ENCODE data around the gene MYO1E.
"Not testable (repeated sequence)": the region's sequence is repeated elsewhere in the genome, so short reads cannot be mapped to it uniquely, and the experiment has no call there.

Gene MYO1E

DNA sequence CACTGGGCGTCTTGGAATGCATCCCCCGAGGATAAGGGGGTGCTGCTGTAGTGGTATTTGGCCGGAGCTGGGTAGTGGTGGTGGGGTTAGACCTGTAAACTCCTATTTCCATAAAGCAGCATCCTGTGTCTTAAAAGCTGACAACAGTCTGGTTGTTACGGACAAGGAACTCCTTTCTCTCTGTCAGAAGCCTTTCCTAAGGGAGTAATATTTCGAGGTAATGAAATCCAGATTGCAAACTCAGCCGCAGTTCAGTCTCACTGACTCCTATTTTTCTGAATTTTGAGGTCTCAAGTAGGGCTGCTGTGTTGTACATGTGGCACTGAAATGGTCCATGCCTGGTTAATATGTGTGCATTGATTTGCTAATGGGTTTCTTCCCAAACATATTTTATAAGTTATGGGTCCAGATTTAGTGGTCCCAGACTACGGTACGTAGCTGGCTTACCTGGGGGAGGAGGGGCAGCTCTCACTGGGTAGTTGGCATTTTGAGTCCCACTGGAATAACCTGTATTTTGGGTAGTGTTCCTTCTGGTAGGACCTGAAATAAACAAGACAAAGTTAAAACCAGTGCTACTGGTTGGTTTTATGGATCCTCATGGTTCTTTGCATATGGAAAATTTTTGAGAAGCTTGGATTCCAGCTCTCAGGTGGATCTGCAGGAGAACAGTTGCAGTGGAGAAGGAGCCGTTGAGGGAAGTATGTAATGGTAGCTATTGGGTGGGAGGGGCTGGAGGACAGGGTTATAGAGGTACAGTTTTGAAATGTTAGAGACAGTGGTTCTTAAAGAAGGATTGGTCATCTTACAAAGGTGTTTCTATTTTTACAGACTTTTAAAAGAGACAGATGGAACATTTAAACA, 214.6 kb downstream of the MYO1E start:
- DNase-seq: no peak

DNA sequence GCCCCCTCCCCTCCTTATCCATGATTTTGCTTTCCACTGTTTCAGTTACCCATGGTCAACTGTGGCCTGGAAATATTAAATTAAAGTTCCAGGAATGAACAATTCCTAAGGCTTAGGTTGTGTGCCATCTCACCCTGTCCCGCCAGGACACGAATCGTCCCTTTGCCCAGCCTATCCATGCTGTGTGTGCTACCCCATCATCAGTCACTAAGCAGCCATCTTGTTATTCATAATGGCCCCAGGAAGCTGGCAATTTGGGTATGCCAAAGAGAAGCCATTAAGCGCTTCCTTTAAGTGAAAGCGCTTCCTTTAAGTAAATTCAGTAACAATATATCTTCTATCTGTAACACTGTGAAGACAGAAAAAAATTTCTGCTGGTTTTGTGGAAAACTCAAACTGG, 215.3 kb downstream of the MYO1E start:
- DNase-seq: no peak

DNA sequence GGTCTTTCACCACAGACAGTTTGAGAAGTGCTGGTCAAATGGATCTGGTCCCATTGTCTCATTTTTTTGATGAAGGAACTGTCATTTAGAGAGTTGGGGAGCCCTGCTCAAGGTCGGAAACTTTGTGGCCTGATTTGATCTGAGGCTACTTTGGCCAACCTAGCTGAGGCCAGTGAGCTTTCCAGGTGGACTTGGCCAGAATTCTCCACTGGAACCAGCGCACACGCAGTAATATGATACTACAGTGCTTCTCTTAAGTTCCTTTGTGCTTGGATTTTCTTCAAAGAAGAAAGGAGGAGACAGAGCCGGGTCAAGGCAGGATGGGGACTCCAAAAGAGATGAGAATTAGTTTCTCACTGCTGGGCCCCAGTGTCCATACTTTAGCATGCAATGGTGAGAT, 217.2 kb downstream of the MYO1E start:
- no peak for DNase-seq

DNA sequence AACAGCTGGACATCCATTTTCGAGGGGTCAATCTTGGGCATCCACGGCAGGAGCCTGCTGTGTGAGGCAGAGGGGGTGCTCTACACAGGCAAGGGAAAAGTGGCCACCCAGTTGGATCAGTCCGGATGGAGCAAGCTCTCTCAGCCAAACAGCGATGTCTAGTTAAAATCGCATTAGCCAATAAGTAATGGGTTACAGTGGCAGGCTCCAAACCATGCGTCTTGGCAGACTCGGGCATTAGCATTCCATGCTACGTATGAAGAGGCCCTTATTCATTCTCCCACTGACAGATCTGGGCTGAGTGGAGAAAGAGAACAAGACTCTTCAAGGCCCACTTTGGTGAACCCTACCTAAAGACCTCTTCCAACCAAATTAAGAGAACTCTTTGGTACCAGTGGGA, 218.4 kb downstream of the MYO1E start:
- DNase-seq: no peak

DNA sequence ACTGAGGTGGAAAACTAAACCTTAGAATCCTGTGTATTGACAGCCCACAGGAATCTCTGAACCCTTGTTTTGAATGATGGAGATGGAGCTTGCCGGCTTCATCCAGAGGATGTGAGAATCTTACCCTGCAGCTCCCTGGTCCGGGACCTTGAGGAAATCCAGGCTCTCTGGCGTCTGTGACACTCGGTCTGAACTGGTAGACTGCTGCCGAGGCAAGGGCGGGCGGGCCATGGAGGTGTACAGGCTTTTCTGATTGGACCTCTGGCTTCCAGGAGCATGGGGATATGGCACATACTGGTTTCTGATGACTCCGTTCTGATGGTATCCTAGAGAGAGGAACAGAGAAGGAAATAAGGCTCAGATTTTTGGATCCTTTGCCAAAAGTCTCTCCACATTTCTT, 219.2 kb downstream of the MYO1E start:
- DNase-seq: no peak

DNA sequence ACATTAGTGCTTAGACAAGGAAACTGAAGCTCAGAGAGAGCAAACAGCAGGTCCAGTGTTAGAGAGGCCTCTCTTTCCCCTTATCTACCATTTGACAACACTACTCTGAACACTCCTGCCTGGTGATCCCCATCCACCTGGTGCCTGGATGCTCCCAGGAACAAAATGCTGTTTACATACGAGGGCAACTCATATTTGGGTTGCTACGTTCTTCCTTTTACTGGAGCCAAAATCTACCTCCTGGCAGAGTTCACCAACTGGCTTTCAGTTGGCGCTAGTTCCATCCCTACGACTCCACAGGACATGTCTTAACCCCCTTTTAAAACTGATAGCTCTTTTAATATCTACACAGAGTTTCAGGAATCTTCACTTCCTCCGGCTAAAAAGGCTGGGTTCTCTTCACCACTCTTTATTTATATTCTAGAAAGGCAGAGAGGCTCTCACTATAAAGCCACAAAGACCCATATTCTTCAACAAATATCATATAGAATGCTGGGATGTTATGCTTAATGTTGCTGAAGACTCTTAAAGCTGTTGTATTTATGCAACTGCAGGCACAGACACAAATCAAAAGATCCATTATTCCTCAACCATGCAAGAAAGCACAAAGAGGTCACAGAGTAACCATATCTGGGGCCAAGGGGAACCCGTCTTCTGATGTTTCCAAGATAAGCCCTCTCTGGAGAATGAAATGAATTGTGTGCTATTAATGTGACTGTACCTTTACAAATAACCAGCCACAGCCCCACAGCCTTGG, 219.8 kb downstream of the MYO1E start:
- DNase-seq: no peak

DNA sequence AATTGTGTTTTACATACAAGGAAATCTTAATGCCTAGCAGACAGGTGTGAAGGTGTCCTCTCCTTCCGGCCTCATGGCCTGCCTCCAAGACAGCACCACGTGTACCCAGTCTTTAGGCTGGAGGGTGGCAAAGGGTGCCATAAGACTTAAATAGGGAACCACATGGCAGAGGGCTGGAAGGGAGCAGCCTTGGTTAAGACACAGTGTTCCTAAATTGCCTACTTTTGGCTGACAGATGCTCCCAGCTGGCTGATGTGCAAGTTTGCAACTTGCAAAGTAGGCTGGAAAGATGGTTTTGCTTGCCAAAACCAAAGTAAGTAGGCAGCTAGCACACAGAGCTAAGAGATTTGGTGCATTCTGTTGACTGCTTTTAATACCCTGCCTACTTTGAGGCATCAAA, 222.5 kb downstream of the MYO1E start:
- DNase-seq: no peak

DNA sequence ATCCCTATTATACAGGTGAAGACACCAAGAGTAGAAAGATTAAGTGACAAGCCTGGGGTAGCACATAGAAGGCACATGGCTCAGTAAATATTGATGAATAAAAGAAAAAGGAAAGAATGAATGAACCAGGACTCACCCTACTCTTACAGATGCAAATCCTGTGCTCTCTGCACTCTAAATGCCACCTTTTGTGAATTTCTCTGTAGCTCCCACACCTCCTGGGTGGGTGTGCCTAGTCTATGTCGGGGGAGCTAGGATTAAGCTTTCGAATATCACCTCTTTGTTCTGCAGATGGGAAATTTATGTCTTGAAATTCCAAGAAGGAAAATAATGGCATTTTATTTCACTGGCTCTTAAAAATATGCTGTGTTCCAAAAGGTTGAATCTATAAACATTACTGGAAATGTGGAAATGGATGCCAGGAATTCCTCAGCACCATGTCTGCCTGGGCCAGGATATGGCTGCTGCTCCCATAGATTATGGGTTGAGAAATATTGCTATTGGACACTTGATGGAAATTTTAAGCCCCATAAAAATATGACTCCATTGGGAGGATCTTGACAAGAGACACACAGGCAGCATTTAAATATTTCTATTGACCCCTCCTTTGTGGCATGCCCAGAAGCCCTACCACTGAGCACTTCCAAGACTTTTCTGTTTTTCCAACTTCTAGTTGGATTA, 224.4 kb downstream of the MYO1E start:
- no peak for DNase-seq

DNA sequence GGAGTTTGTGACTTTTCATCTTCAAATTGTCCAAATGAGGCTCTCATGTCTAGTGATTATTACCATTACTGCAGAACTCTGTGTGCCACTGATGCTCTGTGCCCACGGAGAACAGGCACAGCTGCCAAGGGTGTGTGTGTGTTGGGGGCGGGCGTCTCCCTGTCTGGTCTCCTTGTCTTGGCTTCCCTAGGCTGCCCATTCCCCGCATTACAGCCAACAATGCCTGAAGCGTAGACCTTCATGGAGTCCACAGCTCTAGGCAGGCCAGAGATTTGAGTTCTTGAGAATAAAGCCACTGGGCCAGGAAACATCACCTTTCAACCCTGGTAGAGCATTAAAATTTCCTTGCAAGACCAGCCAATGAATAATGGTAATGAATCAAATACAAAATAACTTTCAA, 225.0 kb downstream of the MYO1E start:
- no peak for DNase-seq

DNA sequence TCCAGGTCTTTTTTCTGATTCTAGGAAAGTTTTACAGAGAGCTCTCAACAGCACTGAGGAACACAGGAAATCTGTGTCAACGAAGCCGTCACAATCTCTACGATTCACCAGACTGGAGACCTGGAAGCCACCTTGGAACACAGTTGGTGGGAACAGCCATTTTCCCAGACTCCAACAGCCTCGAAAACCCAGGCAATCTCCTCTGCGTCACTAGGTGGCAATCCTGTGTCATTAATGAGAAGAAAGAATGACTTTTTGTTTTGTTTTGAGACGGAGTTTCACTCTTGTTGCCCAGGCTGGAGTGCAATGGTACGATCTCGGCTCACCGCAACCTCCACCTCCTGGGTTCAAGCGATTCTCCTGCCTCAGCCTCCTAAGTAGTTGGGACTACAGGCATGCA, 228.1 kb downstream of the MYO1E start:
- DNase-seq: not testable (repeated sequence)

DNA sequence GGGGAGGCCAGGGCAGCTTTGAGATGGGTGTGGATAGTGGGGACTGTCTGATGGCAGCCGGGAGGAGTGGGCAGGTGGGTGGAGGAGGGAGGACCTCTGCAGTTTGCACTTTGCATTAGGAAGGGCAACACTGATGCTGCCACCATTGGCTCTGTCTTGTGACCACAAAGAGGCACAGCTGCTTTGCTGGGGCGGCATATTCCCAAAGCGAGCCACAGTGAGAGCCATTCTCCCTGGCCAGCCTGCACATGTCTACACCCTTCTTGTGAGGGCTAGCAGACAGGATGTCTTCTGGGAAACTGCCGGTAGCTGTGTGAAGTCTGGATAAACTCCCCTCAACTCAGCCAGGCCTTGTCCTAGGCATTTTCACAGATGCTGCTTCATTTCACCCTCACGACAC, 229.4 kb downstream of the MYO1E start:
- DNase-seq: no peak

DNA sequence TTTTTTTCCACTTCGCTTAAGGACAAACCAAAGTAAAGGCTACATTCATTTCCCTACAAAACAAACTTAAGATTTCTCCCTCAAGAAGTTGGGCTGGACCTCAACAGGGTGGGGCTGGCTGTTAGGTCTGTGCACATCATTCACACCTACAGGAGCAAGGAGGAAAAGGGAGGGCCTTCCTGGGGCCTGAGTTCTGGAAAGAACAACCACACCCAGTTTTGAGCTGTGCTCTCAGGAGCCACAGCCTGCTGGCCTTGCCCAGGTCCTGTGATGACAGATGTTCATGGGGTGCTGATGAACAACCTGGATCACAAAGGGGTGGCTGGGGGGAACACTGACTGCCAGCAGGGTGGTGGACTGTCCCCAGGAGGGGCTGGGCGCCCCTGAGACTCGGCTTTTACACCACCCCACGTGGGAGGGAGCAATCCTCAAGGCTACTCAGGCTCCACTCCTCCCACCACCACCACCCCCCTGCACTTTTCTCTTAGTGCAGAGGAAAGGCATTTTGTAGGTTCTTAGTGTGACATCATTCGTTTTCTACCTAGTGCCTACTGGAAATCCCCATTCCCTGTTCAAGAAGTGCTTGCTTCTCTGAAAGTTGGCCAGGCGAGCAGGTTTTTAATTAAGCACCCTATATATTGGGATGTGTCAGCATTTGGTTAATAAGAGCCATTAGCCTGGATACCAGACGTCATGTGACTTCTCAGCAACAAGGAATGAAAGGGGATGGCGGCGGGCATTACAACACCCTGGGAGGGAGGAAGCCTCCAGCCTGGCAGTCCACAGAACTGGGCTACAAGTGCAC, 232.0 kb downstream of the MYO1E start:
- DNase-seq: no peak

DNA sequence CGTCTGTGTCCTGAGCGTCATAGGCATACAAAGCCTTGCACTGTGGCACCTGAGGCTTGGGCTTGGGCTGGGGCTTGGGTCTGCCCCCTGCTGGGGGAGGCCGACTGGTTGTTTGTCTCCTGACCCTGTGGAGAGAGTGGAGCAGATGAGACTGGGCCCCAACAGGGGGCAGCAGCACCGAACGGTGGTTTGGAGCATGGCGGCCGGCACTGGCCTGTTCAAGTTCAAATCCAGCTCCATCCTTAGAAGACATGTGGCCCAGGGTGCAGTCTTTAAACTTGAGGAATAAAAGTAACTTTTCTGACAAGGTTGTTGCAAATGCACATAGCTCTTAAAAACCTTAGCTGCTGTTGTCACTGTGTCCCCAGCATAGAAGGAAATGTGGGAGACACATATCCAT, 234.4 kb downstream of the MYO1E start:
- no peak for DNase-seq

DNA sequence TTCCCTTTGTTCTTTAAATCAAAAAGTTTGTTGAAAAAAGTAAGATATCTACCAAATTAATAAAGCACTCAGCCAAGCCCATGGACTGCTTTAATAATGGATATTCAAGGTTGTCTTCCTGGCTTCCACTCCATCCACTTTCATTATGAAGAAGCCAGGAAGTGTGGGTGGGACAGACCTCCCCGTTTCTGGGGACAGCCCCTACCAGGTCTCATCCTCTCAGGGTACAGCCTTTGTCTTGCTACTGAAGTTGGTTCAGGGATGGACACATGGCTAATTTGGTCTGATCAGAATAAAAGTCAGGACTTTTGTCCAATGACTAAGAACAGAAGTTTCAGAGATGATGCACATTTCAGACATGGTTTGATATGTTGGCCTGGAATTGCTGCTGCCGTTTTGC, 235.1 kb downstream of the MYO1E start:
- no peak for DNase-seq

DNA sequence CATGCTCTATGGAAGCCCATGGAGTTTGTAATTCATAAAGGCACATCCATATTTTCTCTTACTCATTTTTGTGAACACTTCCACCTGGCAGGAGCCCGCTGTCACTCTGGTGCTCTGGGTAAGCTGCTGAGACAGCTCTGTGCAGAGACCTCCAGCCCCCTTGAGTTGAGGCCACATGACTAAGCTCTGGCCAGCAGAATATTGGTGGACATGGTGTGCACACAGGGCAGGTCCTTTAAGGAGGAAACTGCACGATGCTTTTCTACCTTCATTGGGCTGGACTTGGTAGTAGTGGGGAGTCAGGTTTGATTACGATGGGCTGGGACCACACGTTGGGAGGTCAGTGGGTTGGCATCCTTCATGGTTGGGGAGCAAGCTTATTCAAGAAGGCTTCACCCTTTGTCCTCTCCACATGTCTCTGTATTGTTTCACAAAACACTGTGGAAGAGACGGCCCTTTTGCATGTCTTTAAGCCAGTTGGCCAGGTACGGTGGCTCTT, 238.7 kb downstream of the MYO1E start:
- DNase-seq: no peak

DNA sequence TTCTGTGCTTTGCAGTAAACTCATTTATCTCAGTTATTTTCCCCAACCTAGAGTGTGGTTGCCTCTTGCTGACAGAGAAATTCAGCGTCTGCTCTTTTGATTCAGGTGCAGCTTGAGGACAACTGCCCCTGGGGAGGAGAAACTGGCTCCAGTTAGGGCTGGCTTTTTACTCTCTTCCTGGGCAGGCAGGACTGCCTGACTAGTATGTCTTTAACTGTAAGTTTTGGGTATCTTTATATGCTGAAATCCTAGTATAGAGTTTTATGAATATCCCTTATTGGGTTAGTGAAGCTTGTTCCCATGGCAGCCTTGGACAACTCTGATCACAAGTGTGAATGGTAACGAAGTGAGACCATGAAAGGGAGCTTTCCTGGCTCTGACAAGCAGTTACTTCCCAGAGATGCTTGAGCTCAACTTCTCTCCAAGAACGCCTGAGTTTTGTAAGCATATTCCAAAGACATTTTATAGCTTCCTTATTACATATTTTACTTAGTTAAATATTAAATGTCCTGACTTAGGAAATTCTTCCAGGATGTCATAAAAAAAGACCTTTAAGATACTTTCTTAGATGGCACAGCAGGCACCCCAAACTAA, 240.6 kb downstream of the MYO1E start:
- no peak for DNase-seq

DNA sequence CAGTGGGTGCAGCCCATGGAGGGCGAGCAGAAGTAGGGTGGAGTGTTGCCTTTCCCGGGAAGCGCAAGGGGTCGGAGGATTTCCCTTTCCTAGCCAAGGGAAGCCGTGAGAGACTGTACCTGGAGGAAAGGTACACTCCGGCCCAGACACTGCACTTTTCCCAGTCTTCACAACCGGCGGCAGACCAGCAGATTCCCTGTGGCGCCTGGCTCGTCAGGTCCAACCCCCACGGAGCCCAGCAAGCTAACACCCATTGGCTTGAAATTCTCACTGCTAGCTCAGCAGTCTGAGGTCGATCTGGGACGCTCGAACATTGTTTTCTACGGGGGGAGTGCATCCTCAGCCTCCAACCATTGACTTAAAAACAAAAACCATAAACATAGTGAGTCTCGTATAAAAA, 241.2 kb downstream of the MYO1E start:
- no peak for DNase-seq

DNA sequence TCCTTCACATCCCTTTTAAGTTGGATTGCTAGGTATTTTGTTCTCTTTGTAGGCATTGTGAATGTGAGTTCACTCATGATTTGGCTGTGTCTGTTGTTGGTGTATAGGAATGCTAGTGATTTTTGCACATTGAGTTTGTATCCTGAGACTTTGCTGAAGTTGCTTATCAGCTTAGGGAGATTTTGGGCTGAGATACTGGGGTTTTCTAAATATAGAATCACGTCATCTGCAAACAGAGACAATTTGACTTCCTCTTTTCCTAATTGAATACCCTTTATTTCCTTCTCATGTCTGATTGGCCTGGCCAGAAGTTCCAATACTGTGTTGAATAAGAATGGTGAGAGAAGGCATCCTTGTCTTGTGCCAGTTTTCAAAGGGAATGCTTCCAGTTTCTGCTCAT, 245.4 kb downstream of the MYO1E start:
- DNase-seq: not testable (repeated sequence)

DNA sequence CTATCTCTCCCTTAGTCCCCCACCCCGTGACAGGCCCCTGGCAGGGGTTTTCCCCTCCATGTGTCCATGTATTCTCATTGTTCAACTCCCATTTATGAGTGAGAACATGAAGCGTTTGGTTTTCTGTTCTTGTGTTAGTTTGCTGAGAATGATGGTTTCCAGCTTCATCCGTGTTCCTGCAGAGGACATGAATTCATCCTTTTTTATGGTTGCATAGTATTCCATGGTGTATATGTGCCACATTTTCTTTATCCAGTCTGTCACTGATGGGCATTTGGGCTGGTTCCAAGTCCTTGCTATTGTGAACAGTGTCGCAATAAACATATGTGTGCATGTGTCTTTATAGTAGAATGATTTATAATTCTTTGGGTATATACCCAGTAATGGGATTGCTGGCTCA, 247.0 kb downstream of the MYO1E start:
- DNase-seq: not testable (repeated sequence)

DNA sequence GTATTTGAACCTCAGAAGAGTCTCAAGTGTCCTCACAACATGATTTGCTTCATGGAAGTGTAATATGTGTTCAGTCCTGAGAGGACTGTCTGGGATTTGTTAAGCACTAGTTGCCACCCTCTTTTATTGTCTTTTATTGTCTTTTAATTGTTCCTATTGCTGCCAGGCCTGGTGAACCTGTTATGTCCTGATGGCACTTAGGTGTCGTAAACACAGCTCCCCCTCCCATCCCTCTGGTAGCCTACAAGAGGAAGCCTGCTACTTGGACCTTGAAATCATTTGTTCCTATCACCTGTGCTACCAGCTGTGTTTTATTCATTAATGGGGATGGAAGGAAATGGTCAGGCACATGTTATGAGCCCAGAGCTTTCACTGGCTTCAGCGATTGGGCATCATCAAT, 248.4 kb downstream of the MYO1E start:
- no peak for DNase-seq

DNA sequence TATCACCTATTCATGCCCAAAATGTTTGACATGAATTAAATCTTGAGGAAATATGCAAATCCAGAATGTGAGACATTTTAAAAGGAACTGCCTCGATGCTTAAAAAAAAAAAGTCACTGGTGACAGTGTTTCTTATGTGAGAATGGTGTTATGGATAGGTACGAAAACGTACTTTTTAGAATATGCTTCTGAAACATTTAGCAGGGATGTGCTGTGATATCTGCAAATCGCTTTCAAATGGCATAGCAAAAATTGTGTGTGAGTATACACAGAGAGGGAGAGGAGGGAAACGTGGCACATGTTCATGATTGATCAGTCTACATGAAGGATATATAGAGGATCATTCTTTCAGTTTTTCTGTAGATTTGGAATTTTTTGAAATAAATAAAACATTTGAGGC, 251.7 kb downstream of the MYO1E start:
- DNase-seq: no peak

DNA sequence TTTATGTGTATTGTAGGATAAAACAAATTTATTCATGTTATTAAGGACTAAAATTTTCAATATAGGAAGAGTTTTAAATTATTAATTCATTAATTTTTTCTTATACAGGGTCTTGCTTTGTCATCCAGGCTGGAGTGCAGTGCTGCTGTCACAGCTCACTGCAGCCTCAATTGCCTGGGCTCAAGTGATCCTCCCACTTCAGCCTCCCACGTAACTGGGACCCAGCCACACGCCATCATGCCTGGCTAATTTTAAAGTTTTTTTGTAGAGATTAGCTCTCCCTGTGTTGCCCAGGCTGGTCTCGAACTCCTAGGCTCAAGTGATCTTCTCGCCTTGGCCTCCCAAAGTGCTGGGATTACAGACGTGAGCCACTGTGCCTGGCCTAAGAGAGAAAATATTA, 253.0 kb downstream of the MYO1E start:
- no peak for DNase-seq

Measured in NCI-H1417 treated with DMSO at 0.1 percent for 48 hours (cell line).